Transverse colon (tissue), 3 donors: Measurements from ENCODE around the gene PDRG1.

Experiments
- POLR2A ChIP-seq: fragments of 450-650 bp; IDR thresholded peaks from one replicate; pipeline ENCODE4 v1.6.1; 2016; ENCODE audit warnings: antibody characterized with exemption, mild to moderate bottlenecking, moderate library complexity
- TF ChIP-seq, protein P1 (sequence below), 5 experiments: fragments of 200-600 bp in 3 of 5; fragments of 450-650 bp in 2 of 5; sonication (generic) in 3 of 5; IDR thresholded peaks; 1 replicate in 2 of 5; 2 replicates in 3 of 5; pipeline ENCODE4 v1.5.1; 2016 to 2017; ENCODE audit warnings: antibody characterized with exemption in 5 of 5, inconsistent platforms in 3 of 5, mild to moderate bottlenecking in 2 of 5, moderate library complexity in 1 of 5

DNA sequence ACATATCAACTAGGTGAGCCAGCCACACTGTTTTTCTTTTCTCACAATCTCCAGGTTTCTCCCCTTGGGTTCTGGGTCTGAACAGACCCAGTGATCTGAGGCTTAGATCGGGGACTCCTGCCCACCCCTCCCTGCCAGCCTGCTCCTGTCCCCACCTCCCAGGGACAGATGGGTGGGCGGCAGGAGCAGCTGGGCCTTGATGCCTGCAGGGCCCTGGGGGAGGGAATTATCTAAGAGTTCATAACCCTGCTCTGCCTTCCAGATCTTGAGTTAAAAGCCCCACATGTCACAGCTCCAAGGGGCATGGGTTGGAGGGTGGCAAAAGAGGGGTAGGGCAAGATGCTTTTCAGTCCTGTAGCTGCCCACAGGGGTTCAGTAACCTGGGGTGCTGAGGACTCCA, 10.9 kb upstream of the PDRG1 start:
- TF ChIP-seq, protein P1, sequence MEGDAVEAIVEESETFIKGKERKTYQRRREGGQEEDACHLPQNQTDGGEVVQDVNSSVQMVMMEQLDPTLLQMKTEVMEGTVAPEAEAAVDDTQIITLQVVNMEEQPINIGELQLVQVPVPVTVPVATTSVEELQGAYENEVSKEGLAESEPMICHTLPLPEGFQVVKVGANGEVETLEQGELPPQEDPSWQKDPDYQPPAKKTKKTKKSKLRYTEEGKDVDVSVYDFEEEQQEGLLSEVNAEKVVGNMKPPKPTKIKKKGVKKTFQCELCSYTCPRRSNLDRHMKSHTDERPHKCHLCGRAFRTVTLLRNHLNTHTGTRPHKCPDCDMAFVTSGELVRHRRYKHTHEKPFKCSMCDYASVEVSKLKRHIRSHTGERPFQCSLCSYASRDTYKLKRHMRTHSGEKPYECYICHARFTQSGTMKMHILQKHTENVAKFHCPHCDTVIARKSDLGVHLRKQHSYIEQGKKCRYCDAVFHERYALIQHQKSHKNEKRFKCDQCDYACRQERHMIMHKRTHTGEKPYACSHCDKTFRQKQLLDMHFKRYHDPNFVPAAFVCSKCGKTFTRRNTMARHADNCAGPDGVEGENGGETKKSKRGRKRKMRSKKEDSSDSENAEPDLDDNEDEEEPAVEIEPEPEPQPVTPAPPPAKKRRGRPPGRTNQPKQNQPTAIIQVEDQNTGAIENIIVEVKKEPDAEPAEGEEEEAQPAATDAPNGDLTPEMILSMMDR (IDR thresholded peaks at IDR 0.05) = no peak
- no peak for TF ChIP-seq POLR2A
